D341Med (cell line): ENCODE data around the gene BNC2.
"Not testable (repeated sequence)": the region's sequence is repeated elsewhere in the genome, so short reads cannot be mapped to it uniquely, and the experiment has no call there.

ENCODE experiments used
- DNase-seq: peaks from one replicate; pipeline ENCODE4 v3.0.0; 2012; ENCODE audit warnings: low spot score

BNC2 gene

GRCh38 chr9:16449076-16449730, 421.3 kb downstream of the BNC2 start:
- no peak for DNase-seq

- DNase-seq = no peak
Observed at GRCh38 chr9:16447946-16448345, 422.5 kb downstream of the BNC2 start.

DNA sequence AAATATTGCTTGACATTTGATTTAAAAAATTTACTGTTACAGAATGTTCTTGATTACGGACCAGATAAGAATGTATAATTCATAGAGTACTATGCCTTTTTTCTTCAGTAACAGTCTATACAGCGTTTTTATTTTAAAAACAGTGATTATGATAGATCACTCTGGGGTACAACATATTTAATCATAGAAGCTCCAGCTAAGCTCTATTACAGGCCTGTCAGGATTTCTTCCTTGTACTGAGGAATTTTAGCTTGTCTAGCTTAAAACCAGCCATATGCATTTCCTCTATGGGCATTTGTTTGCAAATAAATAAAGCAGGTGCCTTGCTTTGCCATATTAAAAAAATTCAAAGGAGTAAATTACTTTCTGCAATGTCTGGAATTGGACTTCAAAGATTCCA, 423.8 kb downstream of the BNC2 start:
- no peak for DNase-seq

GRCh38 chr9:16445141-16445920, 425.1 kb downstream of the BNC2 start:
- no peak for DNase-seq

DNA sequence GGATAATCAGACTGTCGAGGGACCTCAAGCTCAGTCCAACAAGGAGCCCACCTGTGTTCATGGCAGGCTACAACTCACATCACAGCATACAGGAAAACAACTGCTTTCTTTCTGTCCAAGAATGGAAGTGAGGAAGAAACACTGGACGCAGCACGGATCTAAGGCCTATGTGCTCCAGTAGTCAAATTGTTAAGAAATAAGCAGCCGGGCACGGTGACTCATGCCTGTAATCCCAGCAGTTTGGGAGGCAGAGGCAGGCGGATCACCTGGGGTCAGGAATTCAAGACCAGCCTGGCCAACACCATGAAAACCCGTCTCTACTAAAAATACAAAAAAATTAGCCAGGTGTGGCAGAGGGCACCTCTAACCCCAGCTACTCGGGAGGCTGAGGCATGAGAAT, 427.8 kb downstream of the BNC2 start:
- DNase-seq = no peak

- DNase-seq = no peak
Observed at GRCh38 chr9:16441791-16442190, 428.7 kb downstream of the BNC2 start.

- not testable (repeated sequence) for DNase-seq
Observed at GRCh38 chr9:16438831-16439230, 431.6 kb downstream of the BNC2 start.

DNA sequence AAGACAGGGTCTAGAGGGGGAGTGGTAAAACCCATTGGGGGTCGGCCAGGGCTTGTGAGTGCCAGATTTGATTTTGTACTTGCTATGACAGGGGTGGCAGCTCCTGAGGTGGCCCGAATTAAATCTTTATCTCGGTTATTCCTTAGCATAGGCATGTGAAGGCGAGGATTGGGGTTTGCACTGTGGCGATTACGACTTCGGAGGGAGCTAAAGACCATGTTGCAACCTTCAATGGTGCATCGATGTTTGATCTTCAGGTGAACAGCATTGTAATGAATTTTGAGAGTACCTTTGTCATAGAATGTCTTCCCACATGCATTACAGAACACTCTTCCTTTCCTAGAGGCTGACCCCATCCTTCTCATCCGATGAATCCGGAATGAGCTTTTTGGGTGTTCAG, 433.9 kb downstream of the BNC2 start:
- no peak for DNase-seq

DNA sequence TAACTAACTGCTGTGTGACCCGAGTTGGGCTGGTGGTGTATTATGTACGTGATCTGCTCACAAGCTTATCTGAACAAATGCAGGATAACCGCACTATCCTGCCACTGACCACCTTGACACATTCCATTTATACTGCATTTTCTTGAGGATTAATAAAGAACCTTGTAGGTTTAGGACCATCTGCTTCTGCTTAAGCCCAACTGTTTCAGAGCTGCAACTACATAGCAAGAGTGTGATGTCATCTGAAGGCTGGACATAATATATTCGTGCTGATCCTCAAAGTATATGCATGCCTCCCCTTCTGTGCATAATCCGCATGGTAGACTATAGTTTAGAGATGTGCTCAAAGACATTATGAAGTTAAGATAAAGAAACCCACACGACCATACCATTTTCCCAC, 435.9 kb downstream of the BNC2 start:
- DNase-seq = no peak

GRCh38 chr9:16433494-16433893, 437.0 kb downstream of the BNC2 start:
- DNase-seq = no peak

DNA sequence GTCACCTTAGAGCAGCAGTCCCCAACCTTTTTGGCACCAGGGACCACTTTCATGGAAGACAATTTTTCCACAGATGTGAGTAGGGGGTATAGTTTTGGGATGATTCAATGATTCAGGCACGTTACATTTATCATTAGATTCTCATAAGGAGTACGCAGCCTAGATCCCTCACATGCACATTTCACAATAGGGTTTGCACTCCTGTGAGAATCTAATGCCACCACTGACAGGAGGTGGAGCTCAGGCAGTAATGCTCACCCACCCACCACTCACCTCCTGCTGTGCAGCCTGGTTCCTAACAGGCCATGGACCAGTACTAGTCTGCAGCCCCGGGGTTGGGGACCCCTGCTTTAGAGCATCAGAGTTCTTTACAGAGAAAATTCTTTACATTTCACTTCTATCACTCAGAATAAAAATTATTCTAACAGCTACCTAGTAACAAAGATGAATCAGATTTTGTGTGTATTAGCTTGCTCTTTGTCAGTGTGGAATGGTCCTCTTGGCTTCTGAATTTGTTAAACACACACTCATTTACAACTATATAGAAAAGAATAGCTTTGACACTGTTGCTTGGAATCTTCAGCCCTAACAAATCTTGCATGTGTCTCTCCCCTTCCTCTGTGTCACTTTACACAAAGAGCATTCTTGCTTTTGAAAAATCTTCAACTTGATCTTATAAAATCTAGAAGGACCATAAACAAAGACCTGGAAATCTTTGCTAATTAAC, 438.6 kb downstream of the BNC2 start:
- no peak for DNase-seq

- DNase-seq = no peak
Observed at GRCh38 chr9:16429671-16430070, 440.8 kb downstream of the BNC2 start.

DNA sequence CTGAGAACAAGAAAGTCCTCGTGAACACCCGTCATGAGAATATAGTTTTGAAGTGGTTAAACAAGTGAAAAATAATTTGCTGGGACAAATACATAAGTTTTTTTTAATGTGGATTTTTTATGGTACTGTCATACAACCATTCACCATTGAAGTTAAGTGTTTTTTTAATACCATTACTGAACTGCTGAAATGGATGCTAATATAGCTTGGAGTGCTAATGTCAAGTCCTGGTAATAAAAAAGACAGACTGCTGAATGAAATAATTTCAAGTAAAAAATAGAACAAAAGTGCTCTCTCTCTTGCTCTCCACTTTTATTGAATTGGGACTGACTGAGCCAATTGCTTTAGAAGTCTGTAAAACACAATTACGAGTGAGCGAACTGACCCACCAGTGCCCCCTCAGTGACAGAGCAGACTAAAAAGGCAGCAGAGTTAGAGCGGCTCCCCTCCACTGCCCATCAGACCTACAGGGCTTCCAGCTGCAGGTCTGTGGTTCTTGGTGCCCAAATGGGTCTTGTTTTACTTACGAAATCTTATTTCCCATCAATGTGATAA, 442.5 kb downstream of the BNC2 start:
- no peak for DNase-seq

GRCh38 chr9:16426716-16427115, 443.8 kb downstream of the BNC2 start:
- no peak for DNase-seq

GRCh38 chr9:16425562-16426231, 444.8 kb downstream of the BNC2 start:
- DNase-seq = no peak

DNA sequence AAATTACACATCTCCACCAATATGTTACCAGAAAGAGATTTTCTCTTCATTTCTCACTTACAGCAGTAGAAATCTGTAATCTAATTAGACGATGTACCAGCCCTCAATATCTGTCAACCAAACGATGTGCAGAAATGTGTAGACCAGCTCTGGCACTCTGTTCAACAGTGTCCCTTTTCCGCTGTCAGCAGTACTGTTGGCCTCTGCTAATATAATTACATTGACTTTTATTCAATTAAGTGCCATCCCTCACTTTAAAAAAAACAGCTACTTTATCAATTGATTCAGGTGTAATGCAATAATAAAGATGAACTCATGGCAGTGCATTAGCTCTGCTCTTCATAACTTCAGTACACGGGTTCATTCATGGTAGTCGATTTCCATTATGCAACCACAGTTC, 448.4 kb downstream of the BNC2 start:
- no peak for DNase-seq

DNA sequence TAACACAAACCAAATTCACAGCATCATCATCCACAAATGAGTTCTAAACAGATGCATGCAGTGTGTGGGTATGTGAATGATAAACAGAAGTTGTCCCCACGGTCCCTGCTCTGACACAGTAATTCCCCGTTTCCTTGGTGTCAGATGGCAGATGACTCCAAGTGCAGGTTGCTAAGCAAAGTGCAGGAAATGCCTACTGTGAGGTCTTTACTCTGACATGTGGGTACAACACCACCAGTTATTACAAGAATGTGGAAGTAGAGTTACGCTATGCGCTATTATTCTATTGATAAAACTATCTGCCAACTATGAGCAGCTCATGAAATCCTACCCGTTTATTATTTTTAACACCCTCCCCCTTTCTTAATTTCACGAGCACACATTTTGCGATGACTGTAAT, 448.9 kb downstream of the BNC2 start:
- no peak for DNase-seq

GRCh38 chr9:16419124-16419523, 451.3 kb downstream of the BNC2 start:
- no peak for DNase-seq

DNA sequence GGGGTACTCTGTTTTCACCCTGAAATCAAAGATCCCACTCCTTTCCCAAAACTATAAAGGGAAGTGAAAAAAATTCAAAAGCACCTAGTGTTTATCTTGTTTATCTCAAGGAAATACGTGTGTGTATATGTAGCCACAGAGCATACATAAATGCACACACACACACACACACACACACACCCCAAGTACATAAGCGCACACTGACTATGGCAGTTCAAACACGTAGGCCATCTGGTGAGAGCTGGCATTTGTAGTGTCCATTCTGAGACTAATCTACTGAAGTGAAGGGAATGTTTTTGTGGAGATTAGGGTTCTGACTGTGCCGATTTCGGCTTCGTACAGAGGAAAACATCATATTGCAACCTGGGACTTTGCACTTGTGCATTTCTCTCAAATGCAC, 451.7 kb downstream of the BNC2 start:
- no peak for DNase-seq

- no peak for DNase-seq
Observed at GRCh38 chr9:16417749-16418148, 452.7 kb downstream of the BNC2 start.

DNA sequence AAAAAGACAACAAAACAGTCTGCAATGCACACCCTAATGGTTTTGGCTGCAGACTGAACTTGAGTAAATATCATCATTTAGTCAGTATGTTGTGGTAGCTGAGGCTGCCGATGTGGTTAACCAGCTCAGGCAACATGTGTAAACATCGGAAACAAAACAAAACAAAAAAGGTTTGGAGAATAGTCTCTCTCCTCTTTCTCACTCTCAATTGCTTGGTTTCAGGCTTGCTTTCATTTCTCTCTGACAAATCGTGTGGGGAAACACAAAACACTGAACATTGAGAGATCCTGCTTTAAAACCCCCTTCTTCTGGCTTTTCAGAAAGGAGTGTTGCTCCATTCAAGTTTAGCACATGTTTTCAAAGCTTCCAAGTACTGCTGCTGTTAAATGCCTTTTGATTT, 453.3 kb downstream of the BNC2 start:
- DNase-seq = no peak

GRCh38 chr9:16414451-16414850, 456.0 kb downstream of the BNC2 start:
- DNase-seq = no peak
